Brain pericyte (primary cell): Measurements from ENCODE around the gene PLEKHF1.

ENCODE experiments used
- DNase-seq: peaks from one replicate; pipeline ENCODE4 v3.0.0-alpha.2; 2012; ENCODE audit warnings: low read depth, low spot score

Gene PLEKHF1

DNA sequence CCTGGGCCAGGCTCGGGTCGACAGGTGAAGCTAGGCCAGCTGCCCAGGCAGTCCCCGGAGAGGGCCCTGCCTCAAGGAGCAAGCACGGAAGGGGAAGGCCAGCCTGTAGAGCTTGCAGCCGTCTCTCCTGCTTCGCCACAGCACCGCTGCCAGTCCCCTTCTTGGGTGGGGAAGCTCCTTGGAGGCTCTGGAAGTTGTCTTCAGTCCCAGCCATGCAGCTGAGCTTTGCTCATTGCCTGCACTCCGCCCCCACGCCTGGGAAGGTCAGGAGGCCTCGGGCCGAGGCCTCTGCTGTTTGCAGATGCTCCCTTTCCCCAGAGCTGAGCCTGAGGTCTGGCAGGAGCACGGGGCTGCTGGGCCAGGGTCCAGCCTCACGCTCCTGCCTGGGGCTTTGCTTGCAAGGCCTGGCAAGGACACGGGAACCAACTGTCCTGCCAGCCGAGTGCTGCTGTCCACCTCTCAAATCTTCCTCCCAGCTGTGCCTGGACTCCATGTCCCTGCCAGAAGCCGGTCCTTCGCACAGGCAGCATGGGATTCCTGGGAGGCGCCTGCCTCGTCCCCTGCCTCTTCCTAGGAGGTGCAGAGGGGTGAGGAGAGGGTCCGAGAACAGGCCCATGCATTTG is 13.3 kb downstream of the PLEKHF1 start:
- no peak for DNase-seq

DNA sequence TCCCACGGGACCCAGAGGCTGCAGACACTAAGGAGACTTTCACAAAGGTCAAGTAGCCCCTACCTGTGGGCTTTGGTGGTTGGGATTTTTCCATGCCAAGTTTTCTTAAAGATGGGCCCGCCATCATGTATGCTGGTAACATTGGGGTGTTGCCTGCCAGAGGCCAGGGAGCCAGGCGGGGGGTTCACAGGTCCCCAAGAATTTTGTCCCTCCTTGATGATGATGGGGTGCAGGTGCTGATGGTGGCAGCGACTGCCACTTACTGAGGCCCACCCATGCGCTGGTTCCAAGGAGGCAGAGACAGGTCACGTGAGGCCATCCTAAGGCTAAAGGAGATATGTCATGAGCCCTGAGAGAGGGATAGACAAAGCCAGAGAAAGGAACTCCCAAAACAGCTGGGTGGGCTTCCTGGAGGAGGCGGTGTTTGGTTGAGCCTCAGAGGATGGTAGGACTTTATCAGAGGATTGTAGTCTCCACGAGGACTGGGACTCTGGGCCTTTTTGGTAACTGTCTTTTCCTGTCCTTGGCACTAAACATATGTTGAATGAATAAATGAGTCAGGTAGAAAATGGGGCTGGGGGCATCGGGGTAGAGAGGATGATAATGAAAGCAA is 14.4 kb downstream of the PLEKHF1 start:
- DNase-seq = no peak

DNA sequence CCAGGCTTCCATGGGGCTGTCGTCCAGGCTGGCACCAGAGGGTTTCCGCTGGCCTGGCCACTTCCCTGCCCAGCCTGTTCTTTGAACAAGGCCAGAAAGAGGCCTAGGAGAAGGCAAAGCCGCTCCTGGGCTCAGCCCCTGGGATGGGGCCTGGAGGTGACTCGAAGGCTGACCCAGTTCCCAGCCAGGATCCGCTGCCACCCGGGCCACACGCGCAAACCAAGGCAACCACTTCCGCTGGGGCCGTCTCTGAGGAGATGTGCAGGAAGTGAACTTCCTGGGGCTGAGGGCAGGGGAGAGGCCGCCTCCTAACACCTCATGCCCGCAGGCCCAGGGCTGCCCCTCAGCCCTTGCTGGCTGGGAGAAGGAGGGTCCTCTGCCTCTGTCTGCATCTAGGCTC is 15.2 kb downstream of the PLEKHF1 start:
- no peak for DNase-seq

DNA sequence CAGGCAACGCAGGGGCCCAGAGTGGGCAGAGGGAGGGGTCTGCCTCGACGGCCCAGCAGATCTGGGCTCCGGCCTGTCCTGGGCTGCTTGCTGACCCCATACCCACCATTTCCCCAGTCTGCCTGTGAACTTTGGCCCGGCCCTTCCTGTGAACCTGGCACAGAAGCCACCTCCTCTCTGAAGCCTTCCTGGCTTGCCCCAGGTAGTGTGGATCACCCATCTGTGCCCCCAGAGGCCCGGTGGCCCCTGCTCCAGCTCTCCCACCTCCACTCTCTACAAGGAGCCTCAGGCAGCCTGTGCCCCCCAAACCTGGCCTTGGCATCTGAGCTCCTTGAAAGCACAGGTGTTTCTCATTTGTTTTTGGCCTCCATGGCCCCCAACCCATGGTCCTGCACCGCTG is 15.7 kb downstream of the PLEKHF1 start:
- DNase-seq = no peak

DNA sequence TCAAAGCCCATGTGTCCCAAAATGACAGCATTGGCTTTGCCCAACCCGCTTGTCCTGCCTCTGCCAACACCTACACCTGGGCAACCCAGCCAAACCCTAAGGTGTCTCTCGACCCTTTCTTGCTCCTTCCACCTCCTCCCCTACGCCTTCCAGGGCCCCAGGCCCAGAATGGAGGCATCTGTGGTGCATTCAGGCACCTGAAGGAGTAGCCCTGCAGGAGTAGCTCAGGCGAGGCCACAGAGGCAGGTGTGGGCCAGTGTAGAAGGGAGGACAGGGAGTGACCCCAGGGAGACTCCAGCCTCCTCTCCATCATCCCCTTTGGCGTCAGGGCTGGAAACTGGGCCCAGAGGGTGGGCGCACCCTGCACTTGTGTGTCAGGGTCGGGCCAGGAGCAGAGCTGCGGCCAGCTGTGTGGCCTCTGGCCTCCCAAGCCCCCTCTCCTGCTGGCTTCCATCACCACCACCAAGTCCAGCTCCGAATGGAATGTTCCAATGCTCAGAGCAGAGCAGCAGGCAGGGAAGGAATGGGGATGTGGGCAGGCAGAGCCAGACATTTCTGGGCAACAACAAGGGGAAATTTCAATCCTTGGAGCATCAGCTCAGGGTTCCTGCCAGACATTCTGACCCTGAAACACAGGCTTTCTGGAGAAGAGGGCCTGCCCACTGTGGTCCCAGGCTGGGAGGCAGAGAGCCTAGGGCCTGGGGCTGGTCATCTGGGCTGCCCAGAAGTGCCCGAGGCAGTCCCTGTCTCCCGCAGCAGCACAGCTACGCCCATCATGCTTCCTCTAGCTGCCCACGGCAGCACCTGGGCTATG is 16.4 kb downstream of the PLEKHF1 start:
- DNase-seq = no peak

DNA sequence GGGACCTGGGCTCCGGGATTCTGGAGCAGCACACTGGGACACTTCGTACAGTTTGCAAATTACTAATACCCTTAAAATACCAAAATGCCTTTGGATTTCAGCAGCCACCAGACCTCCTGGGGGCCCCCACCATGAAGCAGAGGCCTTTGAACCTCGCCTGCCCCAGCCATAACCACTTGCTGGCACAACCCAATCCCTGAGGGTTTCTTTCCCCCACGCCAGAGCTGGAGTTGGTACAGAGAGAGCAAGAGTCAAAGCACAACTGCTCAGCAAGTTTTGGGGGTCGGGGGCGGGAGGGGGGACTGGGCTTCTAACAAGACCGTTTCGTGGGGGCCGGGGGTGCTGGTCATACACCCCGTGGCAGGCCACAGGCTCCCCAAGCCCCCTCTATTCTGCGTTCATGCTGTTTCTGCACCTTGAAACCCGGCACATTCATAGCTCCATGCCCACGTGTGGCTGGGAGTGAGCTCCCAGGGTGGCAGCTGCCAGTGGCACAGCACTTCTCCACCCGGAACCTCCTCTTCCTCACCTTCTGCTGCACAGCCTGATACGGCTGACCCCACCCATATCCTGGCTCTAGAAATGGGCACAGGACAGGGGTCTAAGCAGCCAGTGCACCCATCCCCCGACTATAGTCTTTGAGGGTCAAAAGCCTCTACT is 17.1 kb downstream of the PLEKHF1 start:
- no peak for DNase-seq

DNA sequence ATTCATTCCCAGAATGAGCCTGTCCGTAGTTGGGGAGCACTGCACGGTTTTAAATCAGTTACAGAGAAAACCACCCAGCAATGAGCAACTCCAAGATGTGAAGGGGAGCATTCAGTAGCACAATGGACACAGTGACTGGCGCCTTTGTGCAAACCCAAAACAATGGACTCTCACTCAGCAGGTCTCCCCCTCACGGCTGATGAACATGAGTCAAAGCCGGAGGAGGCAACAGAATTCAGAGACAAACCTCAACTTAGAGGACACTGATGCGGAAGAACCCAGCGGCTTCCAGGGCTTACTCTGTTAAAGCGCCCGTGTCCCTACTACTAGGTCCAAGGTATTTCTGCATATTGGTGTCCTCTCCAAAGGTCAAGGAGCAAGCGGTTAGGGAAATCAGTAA is 17.7 kb downstream of the PLEKHF1 start:
- DNase-seq = no peak

DNA sequence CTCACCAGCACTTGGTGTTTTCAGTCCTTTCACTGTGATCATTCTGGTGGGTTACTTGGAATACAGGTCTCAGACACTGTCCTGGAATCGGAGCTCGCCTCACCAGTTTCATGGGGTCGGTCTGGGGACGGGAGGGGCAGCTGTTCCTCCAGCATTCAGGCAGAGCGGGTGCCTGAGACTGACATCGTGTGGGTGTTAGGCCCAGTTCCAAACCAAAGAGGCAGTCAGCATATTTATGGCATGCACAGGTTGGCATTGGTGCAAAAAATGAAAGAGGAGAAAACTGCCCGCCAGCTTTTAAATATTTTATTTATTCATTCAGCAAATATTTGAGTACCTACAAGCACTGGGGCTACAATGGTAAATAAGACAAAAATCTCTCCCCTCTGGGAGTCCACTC is 20.1 kb downstream of the PLEKHF1 start:
- no peak for DNase-seq

DNA sequence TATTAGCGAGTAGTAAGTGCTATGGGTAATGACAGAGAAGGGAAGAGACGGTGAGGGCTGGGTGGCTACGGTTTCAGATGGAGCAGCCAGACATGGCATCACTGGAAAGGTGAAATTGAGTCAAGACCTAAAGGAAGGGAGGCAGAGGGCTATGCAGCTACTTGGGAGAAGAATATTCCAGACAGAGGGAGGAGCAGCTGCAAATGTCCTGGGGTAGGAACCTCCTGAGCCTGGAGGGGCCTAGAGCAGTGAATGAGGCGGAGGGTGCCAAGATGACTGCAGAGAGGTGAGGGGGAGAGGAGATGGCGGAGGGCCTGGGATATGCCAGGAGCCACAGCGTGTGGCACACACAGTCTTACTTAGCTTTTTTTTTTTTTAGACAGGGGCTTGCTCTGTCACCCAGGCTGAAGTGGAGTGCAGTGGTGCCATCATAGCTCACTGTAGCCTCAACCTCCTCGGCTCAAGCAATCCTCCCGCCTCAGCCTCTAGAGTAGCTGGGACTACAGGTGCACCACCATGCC is 21.1 kb downstream of the PLEKHF1 start:
- no peak for DNase-seq

DNA sequence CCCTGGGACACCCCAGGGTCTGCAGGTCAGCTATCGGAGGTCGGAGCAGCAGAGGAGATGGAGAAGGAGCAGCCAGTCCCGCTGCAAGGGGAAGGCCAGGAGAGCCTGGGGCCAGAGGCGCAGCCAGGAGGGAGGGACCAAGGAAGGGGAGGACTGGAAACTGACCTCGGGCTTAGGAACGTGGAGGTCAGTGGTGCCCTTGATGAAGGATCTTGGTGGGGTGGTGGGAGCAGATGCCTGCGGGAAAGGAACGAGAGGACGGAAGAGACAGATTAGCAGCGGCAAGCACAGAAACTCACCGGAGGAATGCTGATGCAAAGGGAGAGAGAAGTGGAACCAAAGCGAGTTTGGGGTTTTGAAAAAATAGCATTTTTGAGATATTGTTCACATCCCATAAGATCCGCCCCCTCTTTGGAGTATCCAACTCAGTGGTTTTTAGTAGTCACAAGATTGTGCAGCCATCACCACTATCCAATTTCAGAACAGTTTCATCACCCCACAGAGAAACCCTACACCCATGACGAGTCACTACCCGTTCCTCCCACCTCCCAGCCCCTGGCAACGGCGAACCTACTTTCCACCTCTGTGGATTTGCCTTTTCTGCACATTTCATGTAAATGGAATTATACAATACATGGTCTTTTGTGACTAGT is 22.1 kb downstream of the PLEKHF1 start:
- peak; percentile 54 for DNase-seq

DNA sequence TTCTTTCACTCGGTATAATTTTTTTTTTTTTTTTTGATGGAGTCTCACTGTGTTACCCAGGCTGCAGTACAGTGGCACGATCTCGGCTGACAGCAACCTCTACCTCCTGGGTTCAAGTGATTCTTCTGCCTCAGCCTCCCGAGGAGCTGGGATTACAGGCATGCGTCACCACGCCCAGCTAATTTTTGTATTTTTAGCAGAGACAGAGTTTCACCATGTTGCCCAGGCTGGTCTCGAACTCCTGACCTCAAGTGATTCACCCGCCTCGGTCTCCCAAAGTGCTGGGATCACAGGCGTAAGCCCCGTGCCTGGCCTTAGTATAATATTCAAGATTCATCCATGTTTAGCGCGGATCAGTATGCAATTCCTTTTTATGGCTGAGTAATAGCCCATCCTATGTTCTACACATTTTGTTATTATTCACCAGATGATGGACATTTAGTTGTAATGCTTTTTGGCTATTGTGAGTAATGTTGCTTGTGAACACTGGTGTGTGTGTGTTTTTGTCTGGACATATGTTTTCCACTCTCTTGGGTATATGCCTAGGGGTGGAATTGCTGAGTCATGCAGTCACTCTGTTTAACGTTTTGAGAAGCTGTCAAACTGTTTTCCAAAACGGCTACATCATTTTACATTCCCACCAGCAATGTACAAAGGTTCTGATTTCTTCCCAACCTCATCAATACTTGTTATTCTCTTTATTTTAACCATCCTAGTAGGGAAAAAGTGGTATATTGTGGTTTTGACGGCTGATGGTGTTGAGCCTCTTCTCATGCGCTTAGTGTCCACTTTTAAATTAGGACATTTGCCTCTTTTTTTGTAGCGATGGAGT is 22.9 kb downstream of the PLEKHF1 start:
- no peak for DNase-seq

DNA sequence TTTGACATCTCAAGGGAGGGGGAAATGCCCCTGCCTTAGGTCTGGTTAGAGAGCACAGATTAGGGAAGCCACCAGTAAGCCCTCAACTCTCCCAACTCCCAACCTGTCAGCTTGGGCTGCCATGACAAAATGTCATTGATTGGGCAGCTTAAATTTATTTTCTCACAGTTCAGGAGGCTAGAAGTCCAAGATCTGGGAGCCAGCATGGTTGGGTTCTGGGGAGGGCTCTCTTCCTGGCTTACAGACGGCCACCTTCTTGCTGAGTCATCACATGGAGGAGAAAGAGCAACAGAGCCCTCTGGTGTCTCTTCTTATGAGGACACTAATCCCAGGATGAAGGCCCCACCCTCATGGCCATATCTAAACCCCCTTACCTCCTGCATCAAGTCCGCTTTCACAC is 25.6 kb downstream of the PLEKHF1 start:
- DNase-seq = no peak

DNA sequence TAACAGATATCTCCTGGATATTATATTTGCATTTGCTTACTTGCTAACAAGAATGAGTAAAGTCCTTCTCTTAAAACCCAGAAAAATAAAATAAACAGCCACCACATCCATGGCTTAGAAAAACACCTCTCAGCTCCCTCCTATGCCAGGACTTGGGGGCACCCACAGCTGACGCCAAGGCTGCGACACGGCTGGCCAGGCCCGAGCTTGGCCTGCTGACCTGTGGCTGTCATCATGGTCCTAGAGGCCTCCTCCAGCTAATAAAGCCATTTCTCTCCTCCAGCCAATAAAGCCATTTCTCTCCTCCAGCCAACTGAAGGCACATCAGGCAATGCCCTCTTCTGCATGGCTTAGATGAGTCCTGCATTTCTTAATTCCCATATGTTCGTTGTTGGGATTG is 28.9 kb downstream of the PLEKHF1 start:
- no peak for DNase-seq

DNA sequence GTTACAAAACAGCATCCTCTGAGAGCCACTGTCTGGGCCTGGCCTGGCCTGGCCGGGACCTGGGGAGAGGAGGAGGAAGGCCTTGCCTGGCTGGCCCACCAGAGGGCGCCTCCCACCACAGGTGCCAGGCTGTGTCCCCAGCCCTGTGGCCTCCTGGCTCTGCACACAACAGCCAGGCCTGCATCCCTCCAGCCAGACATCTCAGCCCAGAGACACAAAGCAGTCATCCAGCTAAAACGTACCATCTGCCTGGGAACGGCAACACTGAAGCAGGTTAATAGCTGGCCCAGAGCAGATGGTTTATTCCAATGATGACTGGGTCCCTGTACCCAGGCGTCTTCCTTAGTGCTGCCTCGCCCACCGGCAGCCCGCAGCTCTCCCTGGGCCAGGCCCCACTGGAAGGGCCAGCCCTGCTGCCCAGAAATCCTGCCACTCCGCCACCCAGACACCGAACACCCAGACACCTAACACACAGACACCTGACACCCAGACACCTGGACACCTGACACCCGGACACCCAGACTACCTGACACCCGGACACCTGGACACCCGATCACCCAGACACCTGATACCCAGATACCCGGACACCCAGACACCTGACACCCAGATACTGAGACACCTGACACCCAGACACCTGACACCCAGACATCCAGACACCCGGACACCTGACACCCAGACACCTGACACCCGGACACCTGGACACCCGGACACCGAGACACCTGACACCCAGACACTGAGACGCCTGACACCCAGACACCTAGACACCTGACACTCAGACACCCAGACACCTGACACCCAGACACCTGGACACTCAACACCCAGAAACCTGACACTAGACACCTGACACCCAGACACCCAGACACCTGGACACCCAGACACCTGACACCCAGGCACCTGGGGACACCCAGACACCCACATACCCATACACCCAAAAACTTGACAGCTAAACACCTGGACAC is 29.7 kb downstream of the PLEKHF1 start:
- no peak for DNase-seq

DNA sequence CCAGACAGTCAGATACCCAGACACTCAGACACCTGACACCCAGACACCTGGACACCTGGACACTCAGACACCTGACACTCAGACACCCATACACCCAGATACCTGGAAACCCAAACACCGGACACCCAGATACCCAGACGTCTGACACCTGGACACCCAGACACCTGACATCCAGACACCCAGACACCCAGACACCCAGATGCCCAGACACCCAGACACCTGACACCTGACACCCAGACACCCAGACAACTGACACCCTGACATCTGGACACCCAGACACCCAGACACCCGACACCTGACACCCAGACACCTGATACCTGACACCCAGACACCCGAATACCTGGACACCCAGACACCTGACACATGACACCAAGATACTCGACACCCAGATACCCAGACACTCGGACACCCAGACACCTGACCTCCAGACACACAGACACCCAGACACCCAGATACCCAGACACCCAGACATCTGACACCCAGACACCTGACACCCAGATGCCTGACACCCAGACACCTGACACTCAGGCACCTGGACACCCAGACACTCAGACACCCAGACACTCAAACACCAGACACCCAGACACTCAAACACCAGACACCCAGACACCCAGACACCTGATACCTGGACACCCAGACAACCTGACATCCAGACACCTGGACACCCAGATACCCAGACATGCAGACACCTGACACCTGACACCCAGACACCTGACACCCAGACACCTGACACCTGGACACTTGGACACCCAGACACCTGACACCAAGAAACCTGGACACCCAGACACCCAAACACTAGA is 30.7 kb downstream of the PLEKHF1 start:
- no peak for DNase-seq

DNA sequence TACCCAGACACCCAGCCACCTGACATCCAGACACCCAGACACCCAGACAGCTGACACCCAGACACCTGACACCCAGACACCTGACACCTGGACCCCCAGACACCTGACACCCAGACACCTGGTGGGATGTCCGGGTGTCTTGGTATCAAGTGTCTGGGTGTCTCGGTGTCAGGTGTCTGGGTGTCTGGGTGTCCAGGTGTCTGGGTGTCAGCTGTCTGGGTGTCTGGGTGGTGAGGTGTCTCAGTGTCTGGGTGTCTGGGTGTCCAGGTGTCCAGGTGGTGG is 31.2 kb downstream of the PLEKHF1 start:
- no peak for DNase-seq

DNA sequence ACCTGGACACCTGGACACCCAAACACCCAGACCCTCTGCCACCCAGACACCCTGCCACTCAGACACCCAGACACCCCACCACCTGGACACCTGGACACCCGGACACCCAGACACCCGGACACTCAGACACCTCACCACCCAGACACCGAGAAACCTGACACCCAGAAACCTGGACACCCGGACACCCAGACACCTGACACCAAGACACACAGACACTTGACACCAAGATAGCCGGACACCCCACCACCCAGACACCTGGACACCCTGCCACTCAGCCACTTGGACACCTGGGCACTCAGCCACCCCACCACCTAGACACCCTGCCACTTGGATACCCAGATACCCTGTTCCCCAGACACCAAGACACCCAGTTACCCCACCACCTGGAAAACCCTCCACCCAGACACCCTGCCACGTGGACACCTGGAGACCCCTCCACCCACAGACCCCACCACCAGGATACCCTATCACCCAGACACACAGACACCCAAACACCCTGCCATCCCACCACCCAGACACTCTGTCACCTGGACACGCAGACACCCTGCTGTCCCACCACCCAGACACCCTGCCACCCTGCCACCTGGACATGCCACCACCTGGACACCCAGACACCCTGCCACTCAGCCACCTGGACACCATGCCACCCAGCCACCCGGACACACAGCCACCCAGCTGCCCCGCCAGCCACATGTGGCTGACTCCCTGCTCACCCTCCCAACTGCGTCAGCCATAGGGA is 32.4 kb downstream of the PLEKHF1 start:
- DNase-seq = no peak

DNA sequence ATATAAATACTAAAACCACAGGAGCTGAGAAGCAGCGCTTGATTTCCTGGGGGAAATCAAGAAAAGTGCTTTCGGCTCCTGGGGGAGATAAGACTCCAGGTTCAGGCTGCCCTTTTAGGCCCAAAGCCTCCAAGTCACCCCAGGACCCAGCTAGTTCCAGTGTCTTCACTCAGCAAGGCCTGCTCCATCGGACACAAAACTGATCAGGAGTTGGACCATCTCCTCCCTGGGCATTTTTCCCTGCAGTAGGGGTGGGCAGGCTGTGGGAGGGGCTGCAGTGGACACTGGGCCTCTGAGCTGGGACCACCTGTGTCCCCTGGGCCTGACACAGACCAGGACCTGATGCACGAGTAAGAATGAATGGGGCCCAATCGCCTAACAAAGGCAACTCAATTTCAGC is 34.6 kb downstream of the PLEKHF1 start:
- DNase-seq = no peak
